Stimulated activated CD4-positive, alpha-beta T cell treated with anti-CD3 and anti-CD28 coated beads, Interleukin-1b, Interleukin-23, amount 100 ng/mL, for 4 hours (primary cell): ENCODE results near the gene PLBD1.

ENCODE experiments used
- DNase-seq, 2 donors: peaks; one replicate each; pipeline ENCODE4 v3.0.0-alpha.2; 2020; ENCODE audit warnings: low read depth in 2 of 2

PLBD1 gene

DNA sequence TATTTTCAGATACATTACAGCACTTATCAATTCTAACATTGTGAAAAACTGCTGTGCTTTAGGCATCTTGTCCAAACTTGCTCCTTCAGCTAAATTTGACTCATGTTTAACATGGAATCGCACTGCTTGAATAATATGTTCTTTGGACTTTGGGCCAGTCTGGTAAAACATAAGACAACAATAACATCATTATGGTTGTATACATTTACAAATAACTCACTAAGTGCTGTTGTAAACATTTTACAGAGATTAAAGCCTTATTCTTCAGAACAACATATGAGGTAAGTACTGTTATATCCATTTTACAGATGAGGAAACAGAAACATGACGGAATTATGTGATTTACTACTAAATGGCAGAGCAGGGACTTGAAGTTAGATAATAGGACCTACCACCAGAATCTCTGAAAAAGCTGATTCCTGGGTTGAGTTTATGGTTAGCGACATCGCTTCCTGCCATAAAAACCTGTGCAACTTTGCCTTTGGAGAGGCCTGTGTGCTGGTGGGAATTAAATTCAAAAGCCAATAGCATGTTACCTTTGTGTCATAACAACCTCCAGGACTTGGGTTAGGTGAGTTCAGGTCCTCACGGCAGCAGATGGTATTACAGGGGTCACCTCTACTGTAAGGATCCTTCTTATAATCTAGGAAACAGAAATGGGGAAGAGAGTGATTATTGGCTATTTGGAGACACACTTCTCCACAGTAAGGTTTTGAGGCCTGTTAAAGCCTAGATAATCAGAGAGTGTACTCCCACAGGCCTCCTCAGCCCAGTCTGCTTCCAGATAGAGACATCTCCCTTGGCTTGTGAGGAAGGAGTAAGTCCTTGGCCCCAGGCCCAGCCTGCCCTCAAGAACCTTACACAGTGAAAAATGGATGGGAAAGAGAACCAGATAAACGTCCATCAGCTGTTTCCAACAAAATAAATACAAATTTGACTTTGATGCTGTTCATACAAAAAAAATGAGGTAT, 61.8 kb downstream of the PLBD1 start:
- no peak for DNase-seq

DNA sequence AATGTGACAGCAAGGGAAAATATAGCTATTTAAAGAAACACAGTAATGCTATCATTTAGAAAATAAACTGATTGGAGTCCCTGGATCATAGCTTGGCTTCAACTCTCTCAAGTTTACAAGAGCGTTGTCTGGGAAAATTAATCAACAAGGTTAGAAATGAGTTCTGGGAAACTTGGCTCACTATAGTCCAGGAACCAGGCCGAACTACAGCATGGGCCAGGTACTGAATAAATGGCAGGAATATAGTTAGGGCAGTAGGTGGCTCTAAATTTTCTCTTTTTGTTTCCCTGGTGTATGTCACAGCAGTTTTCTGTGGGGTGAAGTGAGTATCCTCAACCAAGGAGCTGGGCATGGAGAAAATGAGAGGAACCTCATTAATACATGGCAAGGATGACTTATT, 72.4 kb downstream of the PLBD1 start:
- DNase-seq: no peak

DNA sequence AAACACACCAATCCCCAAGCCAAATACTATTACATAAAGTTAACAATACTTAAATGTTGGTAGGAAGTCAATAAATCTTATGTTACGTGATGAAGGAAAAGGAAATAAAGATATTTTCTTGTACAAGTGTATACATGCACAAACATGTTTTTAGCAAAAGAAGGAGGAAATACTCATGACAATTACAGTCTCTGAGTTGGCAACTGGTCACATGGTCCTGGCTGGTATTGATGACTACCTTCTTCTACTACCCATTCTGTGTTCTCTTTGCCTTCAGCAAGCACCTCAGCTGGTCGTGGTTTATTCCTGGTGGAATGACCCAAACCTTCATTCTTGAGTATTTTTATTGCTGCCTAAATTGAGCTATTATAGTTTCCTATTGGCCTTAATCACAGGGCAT, 84.8 kb downstream of the PLBD1 start:
- no peak for DNase-seq

DNA sequence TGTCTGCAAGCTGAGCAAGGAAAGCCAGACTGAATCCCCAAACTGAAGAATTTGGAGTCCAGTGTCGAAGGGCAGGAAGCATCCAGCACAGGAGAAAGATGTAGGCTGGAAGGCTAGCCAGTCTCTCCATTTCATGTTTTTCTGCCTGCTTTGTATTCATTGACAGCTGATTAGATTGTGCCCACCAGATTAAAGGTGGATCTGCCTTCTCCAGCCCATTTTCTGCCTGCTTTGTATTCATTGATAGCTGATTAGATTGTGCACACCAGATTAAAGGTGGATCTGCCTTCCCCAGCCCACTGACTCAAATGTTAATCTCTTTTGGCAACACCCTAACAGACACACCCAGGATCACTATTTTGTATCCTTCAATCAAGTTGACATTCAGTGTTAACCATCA, 85.3 kb downstream of the PLBD1 start:
- no peak for DNase-seq

GRCh38 chr12:14481201-14481600, 86.5 kb downstream of the PLBD1 start:
- DNase-seq: no peak

DNA sequence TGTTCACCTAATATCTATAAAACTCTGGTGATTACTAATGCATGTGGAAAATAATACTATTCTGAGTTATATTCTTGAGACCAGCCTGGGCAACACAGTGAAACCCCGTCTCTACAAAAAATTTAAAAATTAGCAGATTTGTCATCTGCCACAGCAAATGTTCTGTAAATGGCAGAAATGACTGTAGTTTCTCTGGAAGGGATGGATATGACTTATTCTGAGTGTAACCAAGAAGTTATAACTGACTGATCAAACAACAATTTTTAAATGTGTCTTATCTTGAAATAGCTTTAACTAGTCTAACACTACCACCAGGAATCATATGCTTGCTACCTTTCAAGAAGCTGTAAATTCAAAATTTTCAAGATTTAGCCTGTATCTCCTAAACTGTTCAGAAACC, 88.7 kb downstream of the PLBD1 start:
- DNase-seq: no peak

GRCh38 chr12:14473707-14474287, 93.9 kb downstream of the PLBD1 start:
- DNase-seq: no peak

DNA sequence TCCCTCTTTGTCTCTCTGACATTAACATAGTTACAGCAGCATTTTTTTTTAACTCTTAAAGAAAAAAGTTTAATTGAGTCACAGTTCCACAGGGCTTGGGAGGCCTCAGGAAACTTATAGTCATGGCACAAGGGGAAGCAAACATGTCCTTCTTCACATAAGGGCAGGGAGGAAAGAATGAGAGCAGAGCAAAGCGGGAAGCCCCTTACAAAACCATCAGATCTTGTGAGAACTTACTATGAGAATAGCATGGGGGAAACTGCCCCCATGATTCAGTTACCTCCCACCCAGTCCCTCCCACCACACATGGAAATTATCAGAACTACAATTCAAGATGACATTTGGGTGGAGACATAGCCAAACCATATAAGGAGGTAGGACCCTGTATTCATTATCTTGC, 96.2 kb downstream of the PLBD1 start:
- DNase-seq: no peak

DNA sequence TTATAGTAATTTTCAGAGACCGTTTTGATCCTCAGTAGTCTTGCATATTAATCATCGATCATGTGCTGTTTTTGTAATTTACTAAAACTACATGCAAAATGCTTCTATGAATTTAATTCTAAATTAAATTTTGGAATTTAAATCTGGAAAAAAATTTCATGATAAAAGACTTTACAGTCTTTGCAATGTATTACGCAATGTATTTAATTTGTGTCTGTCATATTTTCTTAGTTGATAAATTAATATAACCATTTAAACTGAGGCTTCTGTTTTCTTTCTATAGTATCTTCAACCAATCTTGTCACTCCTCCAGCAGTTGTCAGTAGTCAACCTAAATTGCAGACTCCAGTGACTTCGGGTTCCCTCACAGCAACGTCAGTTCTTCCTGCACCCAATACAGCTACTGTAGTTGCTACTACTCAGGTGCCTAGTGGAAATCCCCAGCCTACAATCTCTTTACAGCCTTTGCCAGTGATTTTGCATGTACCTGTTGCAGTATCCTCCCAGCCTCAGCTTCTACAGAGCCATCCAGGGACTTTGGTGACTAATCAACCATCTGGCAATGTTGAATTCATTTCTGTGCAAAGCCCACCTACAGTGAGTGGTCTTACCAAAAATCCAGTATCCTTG, 107.4 kb downstream of the PLBD1 start:
- no peak for DNase-seq

GRCh38 chr12:14454098-14454907, 113.4 kb downstream of the PLBD1 start:
- no peak for DNase-seq
